Measurements from ENCODE around the gene RFX3. TPM values are rescaled to one million over a fixed set of nuclear protein-coding genes. Genes with fewer than 3 reads are reported as not detected.

The RFX3 gene
- total RNA-seq, 1 donor from 2014 or later: 3.8 TPM

DNA sequence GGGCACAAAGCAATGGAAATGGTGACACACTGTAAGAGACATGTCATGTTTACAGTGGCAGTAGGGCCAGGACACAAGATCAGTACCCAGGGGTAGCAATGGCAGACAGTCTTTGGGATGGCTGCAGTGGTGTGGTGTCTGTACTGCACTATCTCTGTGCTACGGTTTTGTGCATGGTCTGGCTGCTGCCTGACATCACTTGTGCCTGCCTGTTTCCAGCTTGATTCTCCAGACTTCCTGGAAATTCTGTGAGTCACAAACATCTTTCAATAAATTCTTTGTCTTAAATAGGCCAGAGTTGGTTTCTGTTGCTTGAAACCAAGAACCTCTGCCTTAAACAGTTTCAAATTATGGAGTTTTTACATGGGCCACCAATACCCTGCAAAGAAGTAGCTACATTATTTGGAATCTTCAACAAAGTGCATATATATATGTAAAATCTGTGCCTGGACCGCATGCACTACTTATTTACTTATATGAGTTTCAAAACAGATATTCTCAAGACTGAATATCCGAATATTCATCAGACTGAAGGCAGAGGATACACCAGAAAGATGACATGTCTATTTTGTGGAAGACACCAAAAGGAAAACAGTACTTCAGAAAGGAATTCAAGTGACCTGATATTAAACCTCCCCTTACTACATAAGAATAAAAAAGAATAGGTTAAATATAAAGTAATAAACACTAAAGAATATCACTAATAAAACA is 188.1 kb downstream of the RFX3 start:
- no peaks in the 10 kb centered on the region for H3K36me3 ChIP-seq
- peaks cover 9% of the 10 kb centered on the region for H3K9me3 ChIP-seq (replicated peaks)
- no peak for TF ChIP-seq CTCF (IDR thresholded peaks at IDR 0.05; ENCODE audit: borderline replicate concordance)
- H3K4me1 ChIP-seq: peaks cover 27% of the 10 kb centered on the region
- intact Hi-C loops (cut with micrococcal nuclease): no loop called here
- H3K4me3 ChIP-seq: no peak overlapping the region
- DNase-seq: peak; percentile 16
- H3K27me3 ChIP-seq (ENCODE audit: low read depth): no peaks in the 10 kb centered on the region
- H3K27ac ChIP-seq (replicated peaks): peak overlapping the region; percentile 68

DNA sequence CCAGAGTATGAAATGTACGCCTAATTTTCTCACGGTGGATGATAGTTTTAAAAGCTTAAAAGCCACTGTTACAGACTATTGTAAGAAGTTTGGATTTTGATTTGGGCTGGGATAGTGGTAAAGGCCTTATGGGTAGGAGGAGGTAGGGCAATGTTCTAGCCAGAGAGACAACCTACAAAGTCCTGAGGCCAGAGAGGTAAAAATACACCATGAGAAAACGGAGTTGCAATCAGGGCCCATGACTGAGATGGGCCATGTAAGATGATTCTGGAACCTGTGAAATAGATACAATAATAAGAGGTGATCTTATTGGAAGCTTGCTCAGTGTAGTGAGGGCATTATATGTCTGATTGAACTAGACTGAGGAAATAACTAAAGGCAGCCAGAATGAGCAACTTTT is 188.8 kb downstream of the RFX3 start:
- Histone ChIP-seq H3K27ac (replicated peaks) (peak overlapping the region; percentile 68), H3K9me3 (replicated peaks) (peaks cover 9% of the 10 kb centered on the region), H3K4me3 (no peak overlapping the region), H3K36me3 (no peaks in the 10 kb centered on the region), H3K27me3 (ENCODE audit: low read depth) (no peaks in the 10 kb centered on the region), H3K4me1 (peaks cover 31% of the 10 kb centered on the region)
- no peak for TF ChIP-seq CTCF (IDR thresholded peaks at IDR 0.05; ENCODE audit: borderline replicate concordance)
- intact Hi-C loops (cut with micrococcal nuclease): no loop called here
- DNase-seq: no peak

- no peak for DNase-seq
- Histone ChIP-seq H3K4me3 (no peak overlapping the region), H3K36me3 (peaks cover 4% of the 10 kb centered on the region), H3K4me1 (peaks cover 22% of the 10 kb centered on the region), H3K9me3 (replicated peaks) (no peaks in the 10 kb centered on the region), H3K27me3 (ENCODE audit: low read depth) (no peaks in the 10 kb centered on the region), H3K27ac (replicated peaks) (no peak overlapping the region)
- intact Hi-C loops (cut with micrococcal nuclease): no loop called here
- no peak for TF ChIP-seq CTCF (IDR thresholded peaks at IDR 0.05; ENCODE audit: borderline replicate concordance)
Measured at GRCh38 chr9:3332802-3333201, 193.0 kb downstream of the RFX3 start.

- Histone ChIP-seq H3K9me3 (replicated peaks) (no peaks in the 10 kb centered on the region), H3K4me1 (peaks cover 12% of the 10 kb centered on the region), H3K36me3 (peaks cover 4% of the 10 kb centered on the region), H3K4me3 (no peak overlapping the region), H3K27me3 (ENCODE audit: low read depth) (no peaks in the 10 kb centered on the region), H3K27ac (replicated peaks) (no peak overlapping the region)
- intact Hi-C loops (cut with micrococcal nuclease): no loop called here
- DNase-seq: no peak
- TF ChIP-seq CTCF (IDR thresholded peaks at IDR 0.05; ENCODE audit: borderline replicate concordance): peak; percentile 31
Measured at GRCh38 chr9:3331801-3332200, 194.0 kb downstream of the RFX3 start.

DNA sequence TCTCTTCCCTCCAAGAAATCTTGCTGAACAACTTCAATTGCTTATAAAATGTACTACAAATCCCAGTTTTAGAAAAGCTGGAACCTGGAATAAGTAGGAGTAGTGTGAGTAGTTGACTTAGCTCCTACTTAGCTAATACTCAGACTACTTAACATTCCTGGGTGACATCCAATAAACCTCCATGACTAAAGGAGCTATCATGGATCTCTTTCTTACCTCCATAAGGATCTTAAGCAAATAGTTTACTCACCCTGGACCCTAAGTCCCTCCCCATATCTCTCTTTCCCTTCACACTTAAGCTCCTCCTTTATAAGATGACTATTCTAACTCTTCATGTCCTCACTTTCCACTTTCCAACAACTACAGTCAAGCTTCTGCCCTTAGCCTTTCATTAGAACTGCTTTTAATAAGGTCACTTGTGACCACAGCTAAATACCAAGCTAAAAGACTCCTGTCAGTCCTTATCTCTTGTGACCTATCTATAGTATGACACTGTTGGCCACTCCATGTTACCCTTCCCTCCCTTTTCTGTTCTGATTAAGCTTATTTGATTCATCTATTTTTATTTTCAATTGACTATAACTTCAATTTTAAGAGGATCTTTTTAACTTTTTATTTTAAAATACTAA is 194.9 kb downstream of the RFX3 start:
- H3K27me3 ChIP-seq (ENCODE audit: low read depth): no peaks in the 10 kb centered on the region
- H3K4me3 ChIP-seq: no peak overlapping the region
- DNase-seq: no peak
- H3K9me3 ChIP-seq (replicated peaks): no peaks in the 10 kb centered on the region
- H3K36me3 ChIP-seq: peaks cover 4% of the 10 kb centered on the region
- H3K27ac ChIP-seq (replicated peaks): no peak overlapping the region
- intact Hi-C loops (cut with micrococcal nuclease): no loop called here
- no peak for TF ChIP-seq CTCF (IDR thresholded peaks at IDR 0.05; ENCODE audit: borderline replicate concordance)
- peaks cover 12% of the 10 kb centered on the region for H3K4me1 ChIP-seq

Data from left ventricle myocardium inferior (tissue), 1 donor.